NCI-H1105 (cell line): ENCODE data around the gene ADGRF1.
"Not testable (repeated sequence)": the region's sequence is repeated elsewhere in the genome, so short reads cannot be mapped to it uniquely, and the experiment has no call there.

Experiments used
- DNase-seq: peaks from one replicate; lab custom pipeline; 2025; lab: John Stamatoyannopoulos, UW

The ADGRF1 gene

DNA sequence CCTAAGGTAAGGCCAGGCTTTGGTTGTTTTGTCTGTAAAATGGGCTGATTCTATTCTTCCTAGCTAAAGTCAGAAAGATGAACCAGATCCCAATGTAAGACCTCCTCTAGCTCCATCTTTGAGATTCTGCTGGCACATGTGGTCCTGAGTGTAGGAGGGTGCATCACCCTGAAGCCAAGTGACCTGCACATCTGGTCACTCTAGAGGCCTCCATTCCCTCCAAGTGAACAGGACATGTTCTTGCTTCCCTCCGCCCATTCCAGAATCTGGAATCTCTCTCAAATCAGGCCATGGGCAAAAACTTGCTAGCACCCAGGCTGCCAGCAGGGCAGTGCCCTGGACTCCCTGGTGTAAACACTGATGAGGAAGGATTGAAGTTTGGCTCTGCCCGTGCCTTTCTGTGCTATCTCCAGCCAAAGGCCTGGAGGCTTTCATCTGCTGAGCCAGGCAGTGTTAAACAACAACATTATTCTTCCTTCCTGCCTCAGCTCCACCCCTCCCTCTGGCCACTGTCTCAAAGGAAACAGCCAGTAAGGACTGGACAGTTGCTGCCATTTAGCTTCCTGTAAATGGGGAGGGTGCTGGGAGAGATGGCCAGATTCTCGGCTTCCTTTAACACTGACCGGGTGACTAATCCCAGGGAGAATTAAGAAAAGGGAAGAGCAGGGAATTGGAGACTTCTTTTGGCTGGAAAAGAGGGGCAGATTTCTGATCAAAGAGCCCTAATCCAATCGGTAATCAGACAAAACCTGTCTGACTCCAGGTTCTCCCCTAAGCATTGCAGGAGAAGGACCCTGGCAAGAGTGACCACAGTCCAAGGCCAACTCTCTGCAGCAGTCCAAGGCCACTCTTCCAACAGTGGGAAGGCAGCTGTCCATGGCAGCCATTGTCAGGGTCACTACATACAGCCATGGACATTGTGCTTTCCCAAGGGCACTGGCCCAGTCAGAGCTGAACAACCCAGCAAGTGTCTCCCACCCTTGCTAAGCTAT lies 19.5 kb upstream of the ADGRF1 start:
- no peak for DNase-seq

DNA sequence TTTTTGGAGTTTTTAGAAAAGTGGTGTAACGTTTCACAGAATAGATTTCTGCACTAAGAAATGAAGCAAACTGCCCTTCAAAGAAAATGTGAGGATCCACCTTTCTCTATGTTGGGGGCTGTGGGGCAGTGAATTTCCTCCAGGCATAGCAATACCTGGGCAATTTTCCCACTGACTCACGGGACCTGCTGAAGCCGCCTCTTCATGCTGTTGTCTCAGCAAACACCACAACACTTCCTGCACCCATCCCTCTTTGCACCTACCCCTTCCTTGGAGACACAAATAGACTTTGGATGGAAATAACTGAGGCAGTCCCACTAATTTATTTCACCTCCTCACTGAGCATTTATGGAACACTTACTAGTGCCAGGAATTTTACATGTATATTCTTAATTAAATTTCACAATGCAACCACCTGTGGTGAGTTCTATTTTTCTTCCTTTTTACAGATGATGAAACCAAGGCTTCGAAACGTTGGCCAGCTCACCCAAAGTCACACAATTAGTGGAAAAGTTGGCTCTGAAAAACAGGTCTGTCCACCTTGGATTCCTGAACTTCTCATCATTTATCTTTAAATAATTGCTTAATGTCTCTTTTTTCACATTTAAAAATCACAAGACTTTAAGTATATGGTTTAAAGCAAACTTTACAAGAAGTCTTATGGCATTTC lies 17.2 kb upstream of the ADGRF1 start:
- DNase-seq, result no peak

DNA sequence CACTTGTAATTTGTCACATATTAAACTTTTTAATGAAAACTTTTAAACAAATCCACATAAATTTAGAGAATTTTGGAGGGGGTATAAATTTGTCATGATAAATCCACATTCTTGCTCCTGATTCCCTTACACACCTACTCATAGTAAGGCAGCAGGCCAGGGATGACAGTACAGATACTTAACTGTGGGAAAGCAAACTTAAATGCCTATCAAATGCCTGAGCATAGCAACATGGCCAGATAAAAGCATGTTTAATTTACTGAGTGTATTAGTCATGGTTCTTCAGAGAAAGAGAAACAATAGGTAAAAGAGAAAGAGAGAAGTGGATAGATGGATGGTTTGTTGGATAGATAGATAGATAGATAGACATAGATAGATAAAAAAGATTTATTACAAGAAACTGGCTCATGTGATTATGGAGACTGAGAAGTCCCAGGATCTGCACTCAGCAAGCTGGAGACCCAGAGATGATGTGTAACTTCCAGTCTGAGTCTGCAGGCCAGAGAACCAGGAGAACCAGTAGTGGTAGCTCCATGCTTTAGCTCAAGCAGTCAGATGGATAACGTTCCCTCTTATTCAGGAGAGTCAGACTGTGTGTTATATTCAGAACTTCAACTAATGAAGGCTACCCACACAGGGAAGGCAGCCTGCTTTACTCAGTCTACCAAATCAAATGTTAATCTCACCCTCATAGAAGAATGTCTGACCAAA lies 15.9 kb upstream of the ADGRF1 start:
- no peak for DNase-seq

DNA sequence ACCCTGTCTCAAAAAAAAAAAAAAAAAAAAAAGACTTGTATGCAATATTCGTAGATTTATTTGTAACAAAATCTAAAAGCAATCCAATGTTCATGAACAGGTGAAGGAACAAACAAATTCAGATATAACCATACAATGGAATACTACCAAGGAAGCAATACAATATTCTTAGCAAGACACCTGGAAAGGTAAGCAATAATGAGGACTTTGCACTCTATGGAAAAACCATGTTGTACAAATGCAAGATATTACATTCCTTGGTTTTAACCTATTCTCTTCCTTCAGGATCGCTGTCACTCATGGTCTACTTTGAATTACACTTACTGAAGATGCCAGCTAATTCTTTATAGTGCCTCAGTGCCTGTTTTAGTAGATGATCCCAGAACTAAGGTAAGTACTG lies 14.7 kb upstream of the ADGRF1 start:
- no peak for DNase-seq

DNA sequence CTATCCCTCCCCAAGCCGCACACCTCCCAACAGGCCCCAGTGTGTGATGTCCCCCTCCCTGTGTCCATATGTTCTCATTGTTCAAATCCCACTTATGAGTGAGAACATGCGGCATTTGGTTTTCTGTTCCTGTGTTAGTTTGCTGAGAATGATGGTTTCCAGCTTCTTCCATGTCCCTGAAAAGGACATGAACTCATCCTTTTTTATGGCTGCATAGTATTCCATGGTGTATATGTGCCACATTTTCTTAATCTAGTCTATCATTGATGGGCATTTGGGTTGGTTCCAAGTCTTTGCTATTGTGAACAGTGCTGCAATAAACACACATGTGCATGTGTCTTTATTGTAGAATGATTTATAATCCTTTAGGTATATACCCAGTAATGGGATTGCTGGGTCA lies 12.2 kb upstream of the ADGRF1 start:
- DNase-seq, result not testable (repeated sequence)

- DNase-seq, result no peak
Observed at GRCh38 chr6:47048638-47049037, 6.5 kb upstream of the ADGRF1 start.

DNA sequence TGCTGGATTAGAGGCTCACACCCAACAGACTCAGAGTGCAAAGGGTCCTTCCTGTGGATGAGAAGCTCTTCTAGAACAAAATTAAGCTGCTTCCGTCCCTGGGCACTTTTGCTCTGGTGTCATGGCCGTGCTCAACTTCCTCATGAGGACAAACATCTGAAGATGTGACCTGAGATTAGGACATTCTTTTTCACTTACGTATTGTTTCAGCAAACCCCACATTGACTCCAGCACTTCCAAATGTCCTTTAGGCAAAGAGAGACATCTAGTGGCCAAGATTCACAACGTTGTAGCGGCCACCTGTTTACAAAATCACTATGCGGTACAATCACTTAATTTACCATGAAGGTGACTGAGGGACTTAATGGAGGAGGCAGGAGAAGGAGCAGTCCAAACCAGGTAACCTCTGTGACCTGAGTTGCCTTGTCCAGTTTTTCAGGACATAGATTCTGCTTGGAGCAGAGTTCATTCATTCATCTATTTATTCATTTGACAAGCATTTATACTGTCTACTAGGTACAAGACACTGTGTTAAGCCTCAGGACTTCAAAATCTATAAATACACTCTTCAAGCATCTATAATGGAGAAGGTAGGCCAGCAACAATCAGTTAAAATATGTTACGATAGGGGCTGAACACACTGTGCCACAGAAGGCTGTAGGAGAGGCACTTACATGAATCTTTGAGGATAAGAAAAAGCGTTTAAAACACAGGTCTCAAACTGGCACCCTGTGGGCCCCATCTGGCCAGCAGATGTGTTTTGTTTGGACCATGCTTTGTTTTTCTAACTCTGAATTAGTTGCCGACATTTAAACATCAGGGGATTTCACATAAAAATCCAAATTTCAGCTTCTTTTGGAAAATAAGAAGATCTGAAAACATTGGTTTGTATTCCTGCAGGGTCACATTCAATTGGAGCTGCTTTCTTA lies 5.6 kb upstream of the ADGRF1 start:
- DNase-seq, result peak; percentile 58

- DNase-seq, result no peak
Observed at GRCh38 chr6:47047097-47047478, 5.0 kb upstream of the ADGRF1 start.

DNA sequence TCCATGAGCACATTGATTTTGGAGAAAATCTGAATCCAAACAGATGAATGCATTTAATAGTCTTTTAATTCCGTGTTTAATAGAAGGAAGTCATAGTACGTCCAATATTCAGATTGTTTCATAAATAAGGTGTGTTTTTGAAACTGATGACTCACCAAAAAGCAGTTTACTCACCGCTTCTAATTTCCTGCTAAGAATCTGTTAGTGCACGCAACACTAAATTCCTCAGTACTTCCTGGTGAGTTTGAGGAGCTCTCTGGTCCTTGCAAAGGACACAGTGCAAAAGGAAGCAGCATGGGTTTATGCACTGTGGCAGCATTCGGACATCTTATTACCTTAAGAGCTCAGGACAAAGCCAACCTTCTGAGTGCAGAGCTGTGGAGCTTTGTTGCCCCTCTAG lies 2.3 kb upstream of the ADGRF1 start:
- no peak for DNase-seq

GRCh38 chr6:47043286-47043685 lies 1.2 kb upstream of the ADGRF1 start:
- no peak for DNase-seq

DNA sequence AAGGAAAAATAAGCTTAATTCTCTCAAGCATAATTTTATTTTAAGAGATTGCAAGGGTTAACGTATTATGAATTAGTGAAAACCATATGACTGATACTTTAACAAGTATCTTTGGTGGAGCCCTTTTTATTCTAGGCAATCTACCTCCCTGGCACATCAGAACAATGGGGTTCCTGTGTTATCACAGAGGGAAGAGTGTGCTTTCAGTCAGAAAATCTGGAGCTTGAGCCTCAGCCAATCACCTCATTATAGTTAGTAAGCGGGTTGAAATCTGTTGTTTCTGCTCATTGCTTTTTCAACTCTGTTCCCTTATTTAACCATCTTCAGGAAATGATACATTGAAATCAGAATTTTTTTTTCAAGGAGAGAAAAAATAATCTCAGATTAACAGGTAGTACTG lies 391 bp downstream of the ADGRF1 start:
- no peak for DNase-seq

- peak; percentile 84 for DNase-seq
Observed at GRCh38 chr6:47034926-47035325, 7.2 kb downstream of the ADGRF1 start.

- no peak for DNase-seq
Observed at GRCh38 chr6:47034421-47034820, 7.7 kb downstream of the ADGRF1 start.

DNA sequence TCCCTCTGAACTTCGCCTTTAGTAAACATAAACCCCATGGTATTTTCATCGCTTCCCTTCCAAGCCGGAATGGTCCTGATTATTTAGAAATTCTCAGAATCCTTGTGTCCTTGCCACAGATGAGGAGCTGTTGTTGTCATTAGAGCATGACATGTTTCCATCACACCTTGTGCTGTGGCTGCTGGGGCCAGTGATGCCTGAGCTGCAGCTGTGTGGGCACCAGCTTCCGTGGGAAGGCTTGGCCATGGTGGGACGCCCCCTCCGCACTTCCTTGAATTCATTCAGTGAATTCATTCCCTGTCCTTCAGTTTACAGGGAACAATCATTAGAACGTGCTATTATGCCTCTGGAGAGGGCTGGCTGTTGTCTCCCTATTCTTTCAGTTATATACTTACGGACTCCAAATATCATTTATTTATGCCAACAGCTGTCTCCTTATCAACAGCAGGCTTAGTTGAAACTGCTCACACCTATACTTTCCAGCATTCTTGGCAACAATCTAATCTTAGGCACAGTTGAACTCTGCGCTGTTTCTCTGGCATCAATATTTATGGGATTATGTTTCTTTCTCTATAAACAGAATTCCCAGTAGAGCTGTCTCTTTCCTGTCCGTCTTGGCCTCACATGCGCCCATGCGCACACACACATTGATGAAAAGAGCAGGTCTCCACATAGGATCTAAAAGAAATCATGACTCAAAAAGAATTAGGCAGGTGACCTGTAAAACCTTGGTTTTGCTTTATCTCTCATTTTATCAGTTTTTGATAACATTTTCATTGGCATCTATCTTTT lies 9.0 kb downstream of the ADGRF1 start:
- no peak for DNase-seq

DNA sequence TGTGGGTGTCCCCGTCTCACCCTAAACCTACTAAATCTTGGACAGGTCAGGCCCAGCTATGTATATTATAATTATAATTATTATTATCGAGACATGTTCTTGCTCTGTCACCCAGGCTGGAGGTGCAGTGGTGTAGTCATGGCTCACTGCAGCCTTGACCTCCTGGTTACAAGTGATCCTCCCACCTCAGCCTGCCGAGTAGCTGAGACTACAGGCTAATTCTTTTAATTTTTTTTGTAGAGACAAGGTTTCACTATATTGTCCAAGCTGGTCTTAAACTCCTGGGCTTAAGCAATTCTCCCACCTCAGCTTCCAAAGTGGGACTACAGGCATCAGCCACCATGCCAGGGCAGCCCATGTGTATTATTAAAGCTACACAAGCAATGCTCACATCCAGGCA lies 10.5 kb downstream of the ADGRF1 start:
- DNase-seq, result no peak

DNA sequence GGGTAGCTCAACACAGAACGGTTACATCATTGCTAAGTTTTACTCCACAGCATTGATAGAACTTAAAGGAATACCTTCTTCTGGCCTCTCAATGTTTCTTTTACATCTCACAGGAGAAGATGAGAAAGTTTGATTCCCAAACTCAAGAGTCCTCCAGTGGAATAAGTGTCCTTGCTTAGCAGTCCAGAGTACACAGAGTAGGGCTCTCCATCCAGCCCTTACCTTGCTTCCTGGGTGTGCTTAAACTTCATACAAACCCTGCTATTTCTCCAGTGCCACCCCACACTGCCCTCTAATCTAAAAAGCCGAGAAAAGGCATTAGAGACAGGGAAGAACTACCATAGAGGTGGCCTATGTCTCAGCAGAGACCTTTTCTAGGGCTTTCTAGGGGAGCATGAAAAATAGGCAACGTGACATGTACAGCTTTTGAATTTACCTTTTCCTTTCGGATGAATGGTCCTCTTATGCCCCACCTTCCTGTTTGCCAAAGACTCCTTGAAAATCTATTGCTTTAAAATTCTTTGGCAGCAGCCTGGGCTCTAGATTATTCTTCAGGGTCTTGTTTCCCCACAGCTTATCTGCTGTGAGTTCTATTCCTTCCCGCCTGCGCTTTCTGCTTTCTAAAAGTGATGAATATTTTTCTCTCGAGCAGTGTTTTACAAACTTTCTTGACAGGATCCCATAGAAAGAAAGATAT lies 12.1 kb downstream of the ADGRF1 start:
- no peak for DNase-seq

DNA sequence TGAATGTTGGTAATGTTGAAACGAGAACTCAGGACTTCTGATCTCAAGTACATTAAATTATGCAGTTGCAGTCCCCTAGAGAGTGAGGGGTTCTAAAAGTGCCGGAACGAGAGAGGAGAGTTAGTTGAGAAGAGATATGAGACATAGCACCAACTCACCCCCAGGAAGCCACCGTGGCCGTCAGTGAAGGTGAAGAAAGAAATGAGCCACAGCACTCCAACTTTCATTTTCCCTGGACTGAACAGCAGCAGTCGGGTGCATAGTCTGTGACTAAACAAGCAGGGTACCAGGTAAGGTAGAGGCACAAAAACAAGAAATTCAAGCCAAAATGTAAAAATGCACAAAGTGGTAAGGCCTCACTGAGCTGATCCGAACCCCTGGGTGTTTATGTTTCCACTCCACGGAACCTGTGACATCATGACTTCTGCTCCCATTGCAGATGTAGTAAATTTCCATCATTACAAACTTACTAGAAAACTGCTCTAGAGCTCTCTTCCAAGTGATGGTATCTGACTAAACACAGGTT lies 13.2 kb downstream of the ADGRF1 start:
- no peak for DNase-seq

- no peak for DNase-seq
Observed at GRCh38 chr6:47027315-47027714, 14.8 kb downstream of the ADGRF1 start.

- DNase-seq, result no peak
Observed at GRCh38 chr6:47026679-47027078, 15.5 kb downstream of the ADGRF1 start.

GRCh38 chr6:47023573-47023972 lies 18.6 kb downstream of the ADGRF1 start:
- no peak for DNase-seq
